HL-60/S4 treated with retinoic acid at 250 ng/mL for 4 days and 3 days (cell line): ENCODE measurements around the gene BRF1.

Experiments
- in situ Hi-C: fragments of 300-500 bp; cut with MboI; formaldehyde crosslinking; loops from 2 replicates; pipeline ENCODE4 v1.7.0; 2022; ENCODE audit warnings: low sequenced_read_pairs

The BRF1 gene

DNA sequence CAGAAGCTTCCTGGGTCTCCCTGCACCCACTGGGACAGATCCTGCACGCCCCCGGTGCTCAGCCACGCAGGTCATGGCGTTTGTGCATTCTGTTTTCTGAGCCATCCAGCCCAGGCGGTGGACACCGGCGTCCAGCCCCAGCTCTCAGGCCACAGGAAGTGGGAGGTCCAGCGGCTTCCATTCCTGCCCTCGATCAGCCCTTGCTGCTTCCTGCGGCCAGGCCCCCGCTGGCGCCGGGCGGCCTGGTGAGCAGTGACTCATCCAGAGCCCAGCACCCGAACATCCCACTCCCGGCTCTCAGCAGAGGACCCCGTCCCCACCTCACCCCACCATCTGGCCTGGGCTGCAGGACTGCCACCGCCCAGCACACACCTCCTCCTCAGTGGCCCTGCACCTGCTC is 101.7 kb downstream of the BRF1 start:
- in situ Hi-C loops: no loop called here

DNA sequence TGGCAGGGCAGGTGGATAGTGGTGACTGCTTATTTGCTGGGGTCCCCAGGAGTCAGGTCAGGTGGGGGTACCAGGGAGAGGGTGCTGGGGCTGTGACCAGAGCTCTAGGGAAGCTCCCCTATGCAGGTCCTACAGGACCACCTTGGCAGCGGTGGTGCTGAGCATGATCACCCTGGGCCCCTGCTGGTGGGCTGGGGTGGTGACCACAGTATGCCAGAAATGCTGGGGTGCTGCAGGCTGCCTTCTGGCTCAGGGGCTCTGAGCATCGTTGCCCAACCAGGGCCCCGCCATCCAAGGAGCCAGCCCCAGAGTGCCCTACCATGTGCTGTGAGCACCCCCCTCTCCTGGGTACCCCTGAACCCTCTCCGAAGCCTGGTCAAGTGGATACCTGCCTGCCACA is 102.2 kb downstream of the BRF1 start:
- in situ Hi-C loops: no loop called here

- in situ Hi-C loops: no loop called here
Observed at GRCh38 chr14:105197211-105197641, 103.6 kb downstream of the BRF1 start.

DNA sequence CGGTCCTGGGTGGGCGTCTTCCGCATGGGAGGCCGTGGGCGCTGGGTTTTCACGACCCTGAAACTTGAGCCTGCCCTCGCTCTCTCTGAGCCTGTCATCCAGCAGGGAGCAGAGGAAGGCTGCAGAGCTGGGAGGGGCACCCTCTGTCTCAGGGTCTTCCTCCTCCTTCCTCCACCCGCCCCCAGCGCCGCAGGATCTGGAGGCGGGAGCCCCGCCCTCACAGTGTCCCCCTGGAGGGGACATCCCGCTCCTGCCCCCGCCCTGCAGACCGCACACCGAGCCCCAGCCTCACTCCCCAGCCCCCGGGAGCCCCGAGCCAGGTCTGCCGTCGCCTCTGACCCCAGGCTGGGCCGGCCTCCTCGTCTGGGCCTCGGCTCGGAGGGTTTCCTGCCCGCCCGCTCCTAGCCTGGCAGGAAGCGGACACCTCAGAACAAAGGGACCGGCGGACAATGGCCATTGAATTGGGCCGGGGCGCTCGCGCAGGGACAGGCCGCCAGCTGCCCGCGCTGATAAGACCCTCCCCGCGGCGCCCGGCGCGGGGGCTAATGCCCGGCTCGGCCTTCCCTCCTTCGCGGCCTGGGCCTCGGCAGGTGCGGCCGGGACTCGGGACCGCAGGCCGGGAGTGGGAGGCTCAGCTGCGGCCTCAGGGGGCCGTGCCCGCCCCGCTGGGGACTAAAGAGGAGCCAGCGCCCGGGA is 104.4 kb downstream of the BRF1 start:
- in situ Hi-C loops: no loop called here

GRCh38 chr14:105195522-105196264 is 105.1 kb downstream of the BRF1 start:
- in situ Hi-C loops: no loop called here

DNA sequence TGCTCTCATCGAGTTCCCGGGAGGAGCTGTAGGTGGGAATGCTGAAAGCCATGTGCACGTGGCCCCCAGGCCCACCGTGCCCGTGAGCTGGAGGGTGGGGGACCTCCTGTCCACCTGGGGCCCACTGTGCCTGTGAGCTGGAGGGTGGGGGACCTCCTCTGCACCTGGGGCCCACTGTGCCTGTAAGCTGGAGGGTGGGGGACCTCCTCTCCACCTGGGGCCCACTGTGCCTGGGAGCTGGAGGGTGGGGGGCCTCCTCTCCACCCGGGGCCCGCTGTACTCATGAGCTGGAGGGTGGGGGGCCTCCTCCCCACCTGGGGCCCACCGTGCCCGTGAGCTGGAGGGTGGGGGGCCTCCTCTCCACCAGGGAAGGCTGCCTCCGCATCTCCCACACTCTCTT is 105.8 kb downstream of the BRF1 start:
- in situ Hi-C loops: no loop called here

- in situ Hi-C loops: no loop called here
Observed at GRCh38 chr14:105193916-105194782, 106.7 kb downstream of the BRF1 start.

DNA sequence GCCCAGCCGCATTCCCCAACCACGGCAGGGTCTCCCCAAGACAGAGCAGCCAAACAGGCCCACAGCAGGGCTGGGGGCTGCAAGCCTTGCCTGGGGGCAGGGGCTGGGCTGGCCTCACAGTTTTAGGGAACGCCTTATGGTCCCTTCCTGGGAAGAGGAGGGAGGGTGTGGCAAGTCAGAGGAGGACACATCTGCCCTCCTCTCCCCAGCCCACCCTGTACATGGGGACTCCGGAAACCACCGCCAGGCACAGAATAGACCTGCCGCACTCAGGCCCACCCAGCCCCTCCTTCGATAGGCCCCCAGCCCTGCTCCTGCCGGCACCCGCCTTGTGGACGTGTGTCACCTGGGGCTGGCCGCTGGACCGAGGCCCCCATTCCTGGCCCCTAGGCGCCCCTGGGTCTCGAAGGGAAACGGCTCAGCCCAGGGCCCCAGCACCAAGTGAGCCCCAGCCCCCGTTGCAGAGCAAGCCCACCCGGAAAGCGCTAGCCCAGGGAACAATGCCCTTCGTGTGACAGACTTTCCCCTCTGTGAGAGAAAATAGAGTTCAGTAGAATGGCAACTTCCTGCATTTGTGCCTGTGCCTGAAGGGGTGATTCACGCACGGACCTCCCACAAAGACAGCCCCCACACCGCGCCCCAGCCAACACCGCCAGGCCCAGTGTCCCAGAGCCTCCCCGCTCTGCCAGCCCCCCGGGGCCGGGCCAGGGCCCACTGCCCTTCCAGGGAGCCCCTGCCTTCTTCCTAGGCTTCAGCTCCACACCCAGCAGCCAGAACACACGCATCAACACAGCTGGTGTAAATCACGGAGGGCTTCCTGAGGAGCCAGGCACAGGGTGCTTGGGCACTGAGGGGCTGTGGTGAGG is 107.7 kb downstream of the BRF1 start:
- in situ Hi-C loops: no loop called here

DNA sequence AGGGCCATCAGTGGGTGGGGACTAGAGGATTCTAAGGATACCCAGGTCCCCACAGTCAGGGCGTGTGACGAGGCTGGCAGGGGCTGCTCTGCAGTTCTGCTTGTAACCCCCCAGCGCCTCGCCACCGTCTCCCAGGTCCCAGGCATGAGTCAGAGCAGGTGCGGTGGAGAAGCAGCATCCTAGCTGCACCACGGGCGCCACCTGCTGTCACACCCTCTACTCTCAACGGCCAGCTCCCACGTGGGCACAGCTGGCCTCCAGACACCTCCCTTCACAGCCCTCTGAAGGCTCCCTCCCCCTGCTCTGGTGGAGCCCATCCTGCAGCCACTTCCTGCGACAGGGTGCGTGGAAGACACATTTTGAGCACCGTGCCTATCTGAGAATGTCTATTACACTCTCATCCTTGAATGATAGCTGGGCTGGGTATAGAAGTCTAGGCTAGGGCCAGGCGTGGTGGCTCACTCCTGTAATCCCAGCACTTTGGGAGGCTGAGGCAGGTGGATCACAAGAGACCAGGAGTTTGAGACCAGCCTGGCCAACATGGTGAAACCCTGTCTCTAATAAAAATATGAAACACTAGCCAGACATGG is 112.8 kb downstream of the BRF1 start:
- in situ Hi-C loops: no loop called here

- in situ Hi-C loops: no loop called here
Observed at GRCh38 chr14:105187116-105187515, 113.7 kb downstream of the BRF1 start.

DNA sequence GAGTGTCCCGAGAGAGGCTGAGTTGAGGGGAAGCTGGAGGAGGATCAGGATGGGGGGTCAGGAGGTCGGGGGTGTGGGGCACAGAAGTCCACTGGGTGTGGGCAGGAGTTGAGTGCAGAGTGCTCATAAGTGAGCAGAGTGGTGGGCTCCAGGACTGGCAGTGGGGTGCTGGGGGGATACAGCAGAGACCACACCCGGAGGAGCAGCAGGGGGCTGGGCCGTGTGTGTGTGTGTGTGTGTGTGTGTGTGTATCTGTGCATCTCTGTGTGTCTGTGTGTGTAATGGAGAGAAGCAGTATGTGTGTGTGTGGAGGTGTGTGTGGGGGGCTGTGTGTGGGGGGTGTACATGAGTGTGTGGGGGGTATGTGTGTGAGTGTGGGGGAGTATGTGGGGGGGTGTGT is 114.8 kb downstream of the BRF1 start:
- in situ Hi-C loops: no loop called here

DNA sequence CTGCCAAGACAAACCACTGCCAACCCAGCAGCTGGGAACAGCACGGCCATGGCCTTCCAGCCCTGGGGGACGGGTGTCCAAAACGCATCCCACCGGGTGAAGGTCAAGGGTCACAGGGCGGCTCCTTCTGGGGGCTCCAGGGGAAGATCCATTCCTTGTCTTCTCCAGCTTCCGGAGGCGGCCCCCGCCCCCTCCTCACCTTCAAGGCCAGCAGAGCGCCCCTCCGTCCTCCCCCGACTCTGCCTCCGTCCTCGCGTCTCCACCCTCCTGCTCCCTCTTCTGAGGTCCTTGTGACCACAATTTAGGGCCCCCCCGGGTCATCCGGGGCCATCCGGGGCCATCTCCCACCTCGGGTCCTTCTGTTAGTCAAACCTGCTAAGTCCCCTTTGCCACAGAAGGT is 115.8 kb downstream of the BRF1 start:
- in situ Hi-C loops: no loop called here

DNA sequence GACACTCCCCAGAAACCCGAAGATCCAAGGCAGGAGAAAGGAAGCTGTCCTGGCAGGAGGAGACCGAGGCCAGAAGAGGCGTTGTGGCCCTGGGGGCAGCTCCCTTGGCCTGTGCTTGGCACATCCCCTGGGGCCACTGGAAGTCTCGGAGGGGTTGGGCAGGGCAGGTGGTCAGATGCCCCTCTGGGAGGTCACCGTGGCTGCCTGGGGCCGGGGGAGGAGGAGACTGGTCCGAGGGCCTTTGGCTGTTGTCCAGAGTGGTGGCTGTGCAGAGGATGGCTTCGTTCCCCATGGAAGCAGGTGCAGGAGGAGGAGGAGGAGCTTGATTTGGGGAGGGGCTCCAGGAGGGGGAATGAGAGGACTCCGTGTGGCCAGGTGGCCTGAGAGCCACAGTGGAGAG is 116.3 kb downstream of the BRF1 start:
- in situ Hi-C loops: no loop called here

- in situ Hi-C loops: no loop called here
Observed at GRCh38 chr14:105182296-105183020, 118.3 kb downstream of the BRF1 start.

DNA sequence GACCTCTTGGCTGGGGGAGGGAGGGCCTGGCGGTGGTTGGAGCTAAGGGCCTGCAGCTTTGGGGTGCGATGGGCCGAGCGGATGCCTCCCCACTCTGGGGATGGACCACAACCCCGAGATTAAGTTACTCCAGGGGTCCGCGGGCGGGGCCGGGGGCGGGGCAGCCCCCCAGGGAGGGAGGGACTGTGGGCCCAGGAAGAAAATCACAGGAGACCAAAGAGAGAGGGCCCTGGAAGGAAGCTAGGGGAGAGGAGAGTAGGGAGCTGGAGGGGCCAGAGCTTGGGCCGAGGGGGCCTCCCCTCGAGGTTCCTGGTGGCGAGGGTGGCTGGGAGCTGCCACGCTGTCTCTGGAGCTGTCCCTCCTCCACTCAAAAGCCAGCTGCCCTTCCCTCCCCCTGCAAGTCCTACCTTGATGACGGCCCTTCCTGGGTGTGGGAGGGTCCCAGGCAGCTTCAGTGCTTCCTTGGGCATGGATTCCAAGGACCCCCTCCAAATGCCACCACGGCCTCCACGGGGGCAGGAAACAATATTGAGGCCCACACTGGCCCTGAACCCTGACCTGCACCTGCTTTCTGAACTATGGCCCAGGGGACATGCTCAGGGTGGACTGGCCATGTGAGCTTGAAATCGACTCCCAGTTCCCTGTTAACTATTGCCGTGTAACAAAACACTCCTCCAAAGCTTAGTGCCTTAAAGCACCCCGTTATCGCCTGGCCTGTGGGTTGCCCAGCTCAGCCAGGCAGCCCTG is 119.1 kb downstream of the BRF1 start:
- in situ Hi-C loops: no loop called here

DNA sequence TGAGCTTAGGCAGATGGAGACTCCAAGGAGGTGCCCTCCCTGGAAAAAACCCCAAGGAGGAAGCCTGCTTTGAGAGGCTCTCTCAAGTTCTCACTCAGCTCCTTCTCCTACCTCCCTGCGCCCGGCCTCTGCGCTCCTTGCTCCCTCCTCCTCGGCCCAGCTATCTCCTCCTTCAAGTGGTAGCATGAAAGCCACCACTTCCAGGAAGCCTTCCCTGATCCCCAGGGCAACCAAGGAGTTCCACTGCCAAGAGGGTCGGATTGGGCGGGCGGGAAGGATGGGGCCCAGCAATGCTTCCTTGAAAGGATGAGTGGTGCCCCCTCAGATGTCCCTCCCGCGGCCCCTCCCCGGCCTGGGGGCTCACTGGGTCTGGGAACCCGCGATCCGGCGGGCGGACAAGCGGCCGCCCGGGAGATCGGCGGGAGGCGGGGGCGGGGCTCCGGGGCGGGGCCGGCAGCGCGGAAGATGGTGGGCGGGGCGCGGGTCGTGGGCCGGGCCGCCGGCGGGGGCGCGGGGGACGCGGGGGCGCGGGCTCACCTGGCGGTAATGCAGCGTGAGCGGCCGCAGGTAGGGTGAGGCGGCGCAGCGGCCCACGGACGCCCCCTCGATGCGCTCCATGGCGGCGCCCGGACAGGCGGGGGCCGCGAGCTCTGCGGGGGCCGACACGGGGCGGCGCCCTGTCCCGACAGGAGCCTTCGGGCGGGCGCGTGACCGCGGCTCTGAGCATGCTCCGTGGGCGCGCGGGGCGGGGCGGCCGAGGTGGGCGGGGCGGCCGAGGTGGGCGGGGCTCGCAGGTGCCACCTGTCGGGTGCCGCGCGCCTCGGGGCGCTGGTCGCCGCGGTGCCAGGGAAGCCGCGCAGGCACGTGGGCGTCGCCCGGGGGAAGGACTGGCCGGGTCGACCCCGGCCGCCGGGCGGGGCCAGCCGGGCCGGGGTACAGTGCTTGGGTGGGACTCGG is 119.9 kb downstream of the BRF1 start, which contains the start of gene NUDT14:
Gene NUDT14 (minus strand): TSS at position 721 of the 957 bp plus-strand sequence. CDS start 103 bp downstream, at position 618.
- in situ Hi-C loops: no loop called here

GRCh38 chr14:105179191-105179590 is 121.6 kb downstream of the BRF1 start:
- in situ Hi-C loops: no loop called here

- in situ Hi-C loops: no loop called here
Observed at GRCh38 chr14:105178868-105179140, 122.0 kb downstream of the BRF1 start.
